T-helper 1 cell (primary cell): ENCODE results near the gene ZNF202.
"Not testable (repeated sequence)": the region's sequence is repeated elsewhere in the genome, so short reads cannot be mapped to it uniquely, and the experiment has no call there.

Source experiments
- DNase-seq, 5 donors: peaks; one replicate each; pipeline ENCODE4 v3.0.0-alpha.2; 2012 to 2020

The ZNF202 gene

DNA sequence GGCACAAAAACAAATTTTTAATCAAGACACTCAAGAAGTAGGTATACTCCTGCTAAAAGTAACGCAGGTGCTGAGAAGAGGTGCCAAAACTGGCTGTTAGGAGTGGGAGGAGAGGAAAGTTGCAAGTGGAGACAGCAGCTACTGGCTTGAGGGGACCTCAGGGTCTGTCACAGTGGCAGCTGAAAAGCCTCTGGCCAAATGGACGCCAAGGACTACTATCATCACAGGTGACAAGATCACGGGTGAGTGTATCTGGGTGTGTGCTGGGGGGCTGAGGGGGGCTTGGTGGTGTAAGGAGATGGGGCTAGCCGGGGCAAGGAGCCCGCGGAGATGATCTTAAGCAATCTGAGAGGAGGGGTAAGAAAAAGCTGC lies 687 bp downstream of the ZNF202 start:
- DNase-seq = no peak

DNA sequence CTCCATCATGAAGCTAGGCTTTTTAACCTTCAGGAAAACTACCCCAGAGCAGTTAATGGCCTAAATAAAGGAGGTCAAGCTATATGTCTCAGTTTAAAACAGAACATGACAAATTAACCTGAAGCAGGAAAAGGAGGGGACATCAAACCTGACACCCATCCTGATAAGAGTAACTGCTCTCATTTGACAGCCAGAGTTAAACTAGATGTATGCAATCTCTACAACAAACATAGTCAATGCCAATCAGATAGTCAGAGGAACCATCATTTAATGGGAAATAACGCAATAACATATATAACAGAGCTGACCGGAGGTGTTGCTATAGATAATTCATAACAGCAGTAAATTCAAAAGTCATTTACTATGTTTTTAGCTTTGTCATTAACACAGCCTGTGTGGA lies 3.1 kb downstream of the ZNF202 start:
- no peak for DNase-seq

GRCh38 chr11:123736769-123737168 lies 4.7 kb downstream of the ZNF202 start:
- DNase-seq = no peak

DNA sequence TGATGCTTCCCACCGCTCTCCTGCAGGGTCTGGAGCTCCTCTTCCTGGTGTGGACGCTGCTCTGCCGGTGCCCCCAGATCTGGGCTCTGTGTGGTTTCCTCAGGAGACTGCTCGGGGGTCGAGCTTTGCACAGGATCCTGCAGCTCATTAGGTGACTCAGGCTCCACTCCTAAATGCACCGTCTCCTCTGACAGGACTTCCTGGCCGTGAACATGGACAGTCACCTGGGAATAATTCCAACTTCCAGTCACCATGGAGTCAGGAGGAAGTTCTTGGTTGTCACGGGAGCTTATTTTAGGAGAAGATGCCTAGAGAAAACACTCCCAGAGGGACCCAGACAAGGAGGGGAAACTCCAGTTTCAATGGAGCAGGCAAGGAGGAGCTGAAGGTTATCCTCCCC lies 11.9 kb downstream of the ZNF202 start:
- no peak for DNase-seq

DNA sequence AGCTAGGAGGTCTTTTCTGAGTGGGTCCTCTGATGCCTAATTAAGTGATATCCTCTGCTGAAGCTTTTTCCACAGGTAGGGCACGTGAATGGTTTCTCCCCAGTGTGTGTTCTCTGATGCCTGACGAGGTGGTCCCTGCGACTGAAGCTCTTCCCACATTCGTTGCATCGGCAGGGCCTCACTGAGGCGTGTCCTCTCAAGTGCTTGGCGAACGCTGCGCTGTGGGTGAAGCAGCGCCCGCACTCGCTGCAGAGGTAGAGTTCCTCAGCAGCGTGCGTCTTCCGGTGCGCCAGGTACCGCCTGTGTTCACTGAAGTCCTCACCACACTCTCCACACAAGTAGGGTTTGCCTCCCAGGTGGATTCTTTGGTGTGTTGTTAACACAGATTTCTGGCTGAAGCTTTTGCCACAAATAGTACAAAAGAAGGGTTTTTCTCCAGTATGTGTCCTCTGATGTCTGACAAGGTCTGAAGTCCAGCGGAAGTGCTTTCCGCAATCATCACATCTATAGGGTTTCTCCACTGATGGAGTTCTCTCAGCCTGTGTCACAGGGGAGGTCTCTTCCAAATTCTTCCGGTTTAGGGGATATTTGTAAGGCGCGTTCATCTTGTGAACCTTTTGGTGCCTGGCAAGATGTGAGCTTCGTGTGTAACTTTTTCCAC lies 15.3 kb downstream of the ZNF202 start:
- DNase-seq = no peak

DNA sequence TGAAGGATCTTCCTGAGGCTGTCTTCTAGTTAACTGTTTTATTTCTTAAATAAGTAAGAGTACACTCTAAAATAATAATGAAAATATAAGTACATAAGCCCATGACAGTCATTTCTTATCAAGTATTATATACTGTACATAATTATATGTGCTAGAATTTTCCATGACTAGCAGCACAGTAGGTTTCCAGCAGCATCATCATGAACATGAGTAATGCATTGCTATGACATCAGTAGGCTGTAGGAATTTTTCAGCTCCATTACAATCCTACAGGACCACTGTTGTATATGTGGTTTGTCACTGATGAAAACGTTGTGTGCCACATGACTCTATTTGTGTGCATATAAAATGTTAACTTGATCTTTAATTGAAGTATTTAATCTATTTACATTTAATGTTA lies 22.0 kb downstream of the ZNF202 start:
- DNase-seq = no peak

GRCh38 chr11:123718469-123718868 lies 23.0 kb downstream of the ZNF202 start:
- no peak for DNase-seq

DNA sequence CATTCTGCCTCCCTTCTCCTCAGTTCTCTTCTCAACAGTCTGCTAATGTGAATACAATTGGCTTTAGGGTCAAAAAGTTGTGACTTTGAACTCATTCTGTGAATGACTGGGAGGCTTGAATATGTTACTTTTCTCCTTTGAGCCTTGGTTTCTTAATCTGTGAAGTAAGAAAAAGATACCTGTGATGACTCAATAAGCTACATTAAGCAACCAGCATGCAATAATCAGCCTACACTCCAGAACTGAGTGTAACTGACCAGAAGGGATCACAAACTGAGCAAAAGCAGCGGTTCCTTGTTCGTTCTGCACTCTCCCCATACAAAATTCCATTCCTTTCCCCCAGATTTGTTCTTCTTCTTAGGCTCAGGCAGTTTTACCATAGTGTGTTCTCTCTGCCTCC lies 23.4 kb downstream of the ZNF202 start:
- DNase-seq = no peak

GRCh38 chr11:123712627-123713026 lies 28.8 kb downstream of the ZNF202 start:
- not testable (repeated sequence) for DNase-seq

GRCh38 chr11:123707606-123708205 lies 33.8 kb downstream of the ZNF202 start:
- peak in 4 of 5 donors; percentile 14 to 44 (median 30) for DNase-seq

DNA sequence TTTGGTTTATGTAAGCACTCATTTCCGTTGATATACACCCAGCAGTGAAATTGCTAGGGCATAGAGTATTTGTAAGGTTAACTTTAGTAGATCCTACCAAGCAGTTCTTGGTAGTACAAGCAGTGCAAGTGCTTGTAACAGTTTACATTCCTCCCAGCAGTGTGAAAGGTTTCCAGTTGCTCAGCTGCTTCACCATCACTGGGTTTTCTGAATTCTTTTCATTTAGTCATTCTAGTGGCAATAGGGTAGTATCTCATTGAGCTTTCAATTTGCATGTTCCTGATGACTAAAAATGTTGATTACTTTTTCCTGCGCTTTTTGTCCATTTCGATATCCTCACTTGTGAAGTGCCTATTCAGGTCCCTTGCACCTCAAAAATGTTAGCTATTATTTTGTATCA lies 34.3 kb downstream of the ZNF202 start:
- no peak for DNase-seq

GRCh38 chr11:123704341-123704740 lies 37.1 kb downstream of the ZNF202 start:
- no peak for DNase-seq

GRCh38 chr11:123702696-123703095 lies 38.8 kb downstream of the ZNF202 start:
- DNase-seq = no peak

DNA sequence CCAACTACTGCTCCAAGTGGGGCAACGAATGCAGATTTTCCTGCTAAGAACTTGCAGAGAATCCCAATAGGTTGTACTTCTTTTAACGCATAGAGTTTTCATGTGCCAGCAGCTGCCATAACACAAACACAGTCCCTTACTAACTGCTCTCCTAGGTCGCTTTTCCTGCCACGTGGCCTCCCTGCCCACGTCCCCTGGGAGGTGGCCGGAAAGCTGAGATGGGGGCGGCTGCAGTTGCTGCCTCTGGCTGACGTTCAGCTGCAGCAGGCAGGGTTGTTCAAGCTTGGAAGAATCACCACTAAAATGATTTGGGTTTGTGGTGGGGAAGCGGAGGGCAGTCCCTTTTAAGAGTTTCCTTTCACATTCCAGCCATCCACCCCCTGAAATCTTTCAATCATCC lies 39.3 kb downstream of the ZNF202 start:
- no peak for DNase-seq

- no peak for DNase-seq
These were observed 40.7 kb downstream of the ZNF202 start for GRCh38 chr11:123700772-123701171.

- no peak for DNase-seq
These were observed 42.8 kb downstream of the ZNF202 start for GRCh38 chr11:123698546-123699127.

DNA sequence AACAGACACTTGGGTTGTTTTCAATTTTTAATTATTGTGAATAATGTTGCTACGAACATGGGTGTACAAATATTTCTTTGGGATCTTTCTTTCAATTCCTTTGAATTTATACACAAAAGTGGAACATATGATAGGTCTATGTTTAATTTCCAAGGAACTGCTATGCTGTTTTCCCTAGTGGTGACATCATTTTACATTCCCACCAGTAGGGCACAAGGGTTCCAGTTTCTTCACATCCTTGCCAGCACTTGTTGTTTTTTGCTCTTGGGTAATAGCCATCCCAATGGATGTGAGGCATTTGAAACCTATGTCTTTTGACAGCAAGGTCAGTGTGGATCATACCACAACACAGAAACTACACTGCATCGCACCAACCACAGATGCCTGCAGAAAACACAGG lies 45.3 kb downstream of the ZNF202 start:
- no peak for DNase-seq

DNA sequence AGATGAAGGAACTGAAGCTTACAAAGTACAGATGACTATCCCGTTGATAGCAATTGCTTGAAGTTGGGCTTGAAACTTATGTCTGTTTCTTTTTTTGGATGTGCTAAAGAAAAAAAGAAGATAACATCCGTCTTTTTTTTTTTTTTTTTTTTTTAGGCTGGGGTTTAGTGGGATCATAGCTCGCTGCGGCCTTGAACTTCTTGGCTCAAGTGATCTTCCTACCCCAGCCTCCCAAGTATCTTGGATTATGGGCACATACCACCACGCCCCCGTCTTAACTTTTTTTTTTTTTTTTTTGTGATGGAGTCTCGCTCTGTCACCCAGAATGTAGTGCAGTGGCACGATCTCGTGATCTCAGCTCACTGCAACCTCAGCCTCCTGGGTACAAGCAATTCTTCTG lies 46.2 kb downstream of the ZNF202 start:
- DNase-seq = no peak

DNA sequence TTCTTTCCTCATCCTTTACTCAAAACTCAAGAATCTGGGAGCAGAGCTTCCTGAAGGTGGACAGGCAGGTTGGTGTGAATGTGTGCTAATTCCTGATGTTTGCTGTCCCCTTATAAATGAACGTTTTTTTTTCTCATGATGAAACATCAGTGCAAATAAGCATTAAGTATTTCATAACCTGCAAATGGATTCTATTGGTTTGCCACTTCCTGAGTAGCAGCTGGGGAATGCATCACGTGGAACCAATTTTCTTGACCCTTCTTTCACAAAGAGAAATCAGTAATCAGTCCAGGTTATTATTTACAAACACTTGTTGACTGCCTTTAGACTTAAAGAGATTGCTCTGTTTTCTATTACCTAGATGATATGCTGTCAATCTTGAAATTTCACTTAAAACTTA lies 46.9 kb downstream of the ZNF202 start:
- DNase-seq = no peak

DNA sequence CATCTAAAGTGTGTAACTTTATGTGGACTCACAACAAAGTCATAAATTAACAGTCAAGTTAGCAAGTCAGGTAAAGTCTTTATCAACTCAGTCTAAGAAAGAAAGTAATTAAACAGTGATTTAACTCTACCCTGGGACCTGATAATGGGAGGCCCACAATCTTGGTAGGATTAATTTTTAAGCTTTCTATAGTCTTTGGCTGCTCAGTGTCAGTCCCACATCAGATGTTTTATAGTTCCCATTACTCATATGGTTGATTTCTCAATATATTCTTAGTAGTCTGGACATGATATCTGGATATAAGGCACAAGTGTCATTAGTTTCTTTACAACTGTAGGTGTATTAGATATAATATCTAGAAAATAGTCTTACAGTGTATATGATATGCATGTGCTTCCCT lies 48.5 kb downstream of the ZNF202 start:
- no peak for DNase-seq

GRCh38 chr11:123690485-123690884 lies 51.0 kb downstream of the ZNF202 start:
- no peak for DNase-seq

- DNase-seq = no peak
These were observed 56.9 kb downstream of the ZNF202 start for GRCh38 chr11:123684601-123685000.

DNA sequence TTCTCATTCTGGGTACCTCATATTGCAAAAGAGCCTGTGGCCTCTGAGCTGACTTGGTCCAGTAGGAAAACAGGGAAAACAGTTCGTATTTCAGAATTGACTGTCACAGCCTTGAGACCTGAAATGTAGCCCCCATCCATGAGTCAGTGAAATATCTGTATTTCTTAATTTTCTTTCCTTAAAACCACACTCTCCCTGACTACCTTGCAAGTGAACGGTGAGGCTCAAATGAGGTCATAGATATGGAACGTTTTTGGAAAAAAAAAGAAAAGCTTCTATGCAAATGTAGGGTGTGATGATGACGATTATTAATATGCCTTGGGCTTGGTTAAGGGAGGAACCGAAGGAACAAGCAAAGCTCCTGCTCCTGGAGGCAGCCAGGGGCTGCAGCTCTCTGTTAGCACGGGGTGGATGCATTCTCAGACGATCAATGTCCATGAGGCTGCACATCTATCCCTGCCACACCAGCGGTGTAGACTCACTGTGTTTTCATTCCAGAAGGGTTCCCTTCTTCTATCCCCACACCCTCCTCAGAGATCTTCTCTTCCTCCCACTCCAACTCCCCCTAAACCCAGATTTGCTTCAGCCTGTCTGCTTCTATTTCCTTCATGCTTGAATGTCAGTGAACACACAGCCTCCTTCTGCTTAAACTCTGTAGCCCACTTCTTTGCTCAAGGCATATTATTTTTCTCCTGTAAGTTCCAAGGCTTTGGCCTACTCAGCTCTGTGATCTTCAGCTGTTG lies 57.9 kb downstream of the ZNF202 start:
- DNase-seq = no peak
